Keratinocyte (primary cell): ENCODE measurements around the gene PAX7. TPM values are rescaled to one million over a fixed set of nuclear protein-coding genes. Genes with fewer than 3 reads are reported as not detected.

Source experiments
- DNase-seq: peaks from one replicate; pipeline ENCODE4 v3.0.0-alpha.2; 2011; ENCODE audit warnings: low read depth, missing footprints, low spot score
- FAIRE-seq: peaks from 2 replicates; lab custom pipeline; 2011; peaks lifted over from hg19 to GRCh38; lab: Jason Lieb, UNC
- H2AFZ ChIP-seq: 2 replicates; pipeline ENCODE4 v1.6.0; 2012; ENCODE audit warnings: low read length, control low read depth, inconsistent platforms; ENCODE audit not compliant: control insufficient read depth
- H3K27ac ChIP-seq: 2 replicates; pipeline ENCODE4 v1.5.1; 2011; ENCODE audit warnings: low read length; ENCODE audit not compliant: control insufficient read depth, insufficient read depth
- H3K27me3 ChIP-seq: 3 replicates; pipeline ENCODE4 v1.6.0; 2011; ENCODE audit warnings: low read length; ENCODE audit not compliant: control insufficient read depth, insufficient read depth; ENCODE audit errors: extremely low read depth
- H3K36me3 ChIP-seq, 2 experiments: 2 replicates in 1 of 2; 3 replicates in 1 of 2; pipeline ENCODE4 v1.5.1; 2011; ENCODE audit warnings: low read length in 2 of 2, mild to moderate bottlenecking in 1 of 2; ENCODE audit not compliant: control insufficient read depth in 2 of 2, insufficient read depth in 2 of 2; ENCODE audit errors: extremely low read depth in 1 of 2
- H3K4me1 ChIP-seq: 3 replicates; pipeline ENCODE4 v1.5.1; 2011; ENCODE audit warnings: low read length; ENCODE audit not compliant: control insufficient read depth, insufficient read depth; ENCODE audit errors: extremely low read depth
- H3K4me2 ChIP-seq: 3 replicates; pipeline ENCODE4 v1.6.0; 2011; ENCODE audit warnings: low read depth, low read length; ENCODE audit not compliant: control insufficient read depth, insufficient read depth; ENCODE audit errors: extremely low read depth
- H3K4me3 ChIP-seq, 3 experiments: fragments of 200-600 bp in 1 of 3; sonication (generic) in 1 of 3; 2 replicates in 2 of 3; 3 replicates in 1 of 3; pipeline ENCODE4 v1.5.1; 2011 to 2016; ENCODE audit warnings: low read length in 3 of 3, mild to moderate bottlenecking in 3 of 3, control low read depth in 2 of 3, inconsistent platforms in 1 of 3, low read depth in 1 of 3, mixed read lengths in 1 of 3, mixed run types in 1 of 3, moderate library complexity in 1 of 3; ENCODE audit not compliant: control insufficient read depth in 2 of 3, insufficient read depth in 2 of 3; ENCODE audit errors: extremely low read depth in 1 of 3
- H3K79me2 ChIP-seq: 2 replicates; pipeline ENCODE4 v1.6.0; 2012; ENCODE audit warnings: low read length; ENCODE audit not compliant: control insufficient read depth, insufficient read depth
- H3K9ac ChIP-seq: 3 replicates; pipeline ENCODE4 v1.6.0; 2011; ENCODE audit warnings: low read length; ENCODE audit not compliant: control insufficient read depth, insufficient read depth; ENCODE audit errors: extremely low read depth
- H3K9me1 ChIP-seq: 3 replicates; pipeline ENCODE4 v1.6.0; 2011; ENCODE audit warnings: low read length; ENCODE audit not compliant: control insufficient read depth, insufficient read depth; ENCODE audit errors: extremely low read depth
- H3K9me3 ChIP-seq: 2 replicates; pipeline ENCODE4 v1.5.1; 2012; ENCODE audit warnings: low read depth, low read length; ENCODE audit not compliant: control insufficient read depth
- H4K20me1 ChIP-seq: 3 replicates; pipeline ENCODE4 v1.6.0; 2011; ENCODE audit warnings: low read length; ENCODE audit not compliant: control insufficient read depth, insufficient read depth; ENCODE audit errors: extremely low read depth
- EZH2 ChIP-seq: IDR thresholded peaks from one replicate; pipeline ENCODE4 v1.6.1; 2012; ENCODE audit warnings: inconsistent platforms, mild to moderate bottlenecking, low read length, moderate library complexity
- dilution Hi-C: fragments of 300-500 bp; cut with MboI; formaldehyde crosslinking; loops from one replicate; pipeline ENCODE4 v1.7.0; 2020; ENCODE audit warnings: low sequenced_read_pairs; ENCODE audit not compliant: extremely low pct_ligation_motif_present
- polyA plus RNA-seq, 5 experiments: library from polyadenylated mRNA; depleted of rRNA in 3 of 5; stranded (reverse) in 3 of 5; stranded (forward) in 1 of 5; unstranded in 1 of 5; fragments of >200 nt; gene quantifications; 1 replicate in 1 of 5; 2 replicates in 3 of 5; 3 replicates in 1 of 5; pipeline versions ENCODE4 v1.2.1 to v1.2.3, GENCODE V29; 2011 to 2012; ENCODE audit warnings: missing spikeins in 2 of 5, low read depth in 1 of 5, low replicate concordance in 1 of 5
- TF ChIP-seq, protein P1 (sequence below), 3 experiments: IDR thresholded peaks in 1 of 3; conservative IDR thresholded peaks in 1 of 3; optimal IDR thresholded peaks in 1 of 3; 2 replicates in 2 of 3; 3 replicates in 1 of 3; pipeline versions ENCODE3 to v1.5.1; 2011; ENCODE audit warnings: low read length in 3 of 3, mild to moderate bottlenecking in 3 of 3, moderate library complexity in 2 of 3, control low read depth in 1 of 3, inconsistent platforms in 1 of 3; ENCODE audit not compliant: insufficient read depth in 2 of 3; ENCODE audit errors: extremely low read depth in 1 of 3

The PAX7 gene
- polyA plus RNA-seq, 1 donor (not counting 4 experiments of a cell fraction or from before 2014, with no cell fraction given): not detected

DNA sequence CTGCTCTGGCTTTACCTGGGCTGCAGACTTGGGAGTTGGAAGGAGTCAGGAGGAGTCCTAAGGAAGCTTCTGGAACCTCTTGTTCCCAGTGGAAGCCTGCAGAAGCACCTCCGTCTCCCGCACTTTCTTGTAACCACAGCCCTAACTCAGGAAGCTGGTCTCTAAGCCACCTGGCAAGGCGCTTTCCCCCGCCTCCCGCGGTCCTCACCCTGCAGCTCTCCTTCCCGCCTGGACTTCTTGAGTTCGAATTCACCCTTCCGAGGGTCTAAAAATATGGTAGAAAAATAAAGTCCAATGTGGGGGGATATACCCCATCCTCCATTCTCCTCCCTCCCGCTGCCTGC is 15.1 kb downstream of the PAX7 start:
- no peak overlapping the region for H3K27ac ChIP-seq
- H3K9me3 ChIP-seq: no peaks in the 10 kb centered on the region
- DNase-seq (no peak), FAIRE-seq (no peak)
- peaks cover 9% of the 10 kb centered on the region for H3K4me1 ChIP-seq
- no peak overlapping the region for H2AFZ ChIP-seq
- dilution Hi-C loops: no loop called here
- no peaks in the 10 kb centered on the region for H3K79me2 ChIP-seq
- H3K36me3 ChIP-seq: no peaks in the 10 kb centered on the region
- no peak overlapping the region for H3K4me2 ChIP-seq
- H3K9ac ChIP-seq: no peak overlapping the region
- H3K27me3 ChIP-seq: peaks cover 86% of the 10 kb centered on the region
- peak; percentile 73 for TF ChIP-seq EZH2
- TF ChIP-seq, protein P1, sequence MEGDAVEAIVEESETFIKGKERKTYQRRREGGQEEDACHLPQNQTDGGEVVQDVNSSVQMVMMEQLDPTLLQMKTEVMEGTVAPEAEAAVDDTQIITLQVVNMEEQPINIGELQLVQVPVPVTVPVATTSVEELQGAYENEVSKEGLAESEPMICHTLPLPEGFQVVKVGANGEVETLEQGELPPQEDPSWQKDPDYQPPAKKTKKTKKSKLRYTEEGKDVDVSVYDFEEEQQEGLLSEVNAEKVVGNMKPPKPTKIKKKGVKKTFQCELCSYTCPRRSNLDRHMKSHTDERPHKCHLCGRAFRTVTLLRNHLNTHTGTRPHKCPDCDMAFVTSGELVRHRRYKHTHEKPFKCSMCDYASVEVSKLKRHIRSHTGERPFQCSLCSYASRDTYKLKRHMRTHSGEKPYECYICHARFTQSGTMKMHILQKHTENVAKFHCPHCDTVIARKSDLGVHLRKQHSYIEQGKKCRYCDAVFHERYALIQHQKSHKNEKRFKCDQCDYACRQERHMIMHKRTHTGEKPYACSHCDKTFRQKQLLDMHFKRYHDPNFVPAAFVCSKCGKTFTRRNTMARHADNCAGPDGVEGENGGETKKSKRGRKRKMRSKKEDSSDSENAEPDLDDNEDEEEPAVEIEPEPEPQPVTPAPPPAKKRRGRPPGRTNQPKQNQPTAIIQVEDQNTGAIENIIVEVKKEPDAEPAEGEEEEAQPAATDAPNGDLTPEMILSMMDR (optimal IDR thresholded peaks at IDR 0.05 in 1 of 3, IDR thresholded peaks at IDR 0.05 in 1 of 3, conservative IDR thresholded peaks at IDR 0.05 in 1 of 3; ENCODE audit: extremely low read depth in 1 of 3, insufficient read depth in 2 of 3, low read length in 3 of 3): no peak
- no peaks in the 10 kb centered on the region for H3K9me1 ChIP-seq
- H4K20me1 ChIP-seq: peaks cover 3% of the 10 kb centered on the region
- H3K4me3 ChIP-seq: no peak overlapping the region

DNA sequence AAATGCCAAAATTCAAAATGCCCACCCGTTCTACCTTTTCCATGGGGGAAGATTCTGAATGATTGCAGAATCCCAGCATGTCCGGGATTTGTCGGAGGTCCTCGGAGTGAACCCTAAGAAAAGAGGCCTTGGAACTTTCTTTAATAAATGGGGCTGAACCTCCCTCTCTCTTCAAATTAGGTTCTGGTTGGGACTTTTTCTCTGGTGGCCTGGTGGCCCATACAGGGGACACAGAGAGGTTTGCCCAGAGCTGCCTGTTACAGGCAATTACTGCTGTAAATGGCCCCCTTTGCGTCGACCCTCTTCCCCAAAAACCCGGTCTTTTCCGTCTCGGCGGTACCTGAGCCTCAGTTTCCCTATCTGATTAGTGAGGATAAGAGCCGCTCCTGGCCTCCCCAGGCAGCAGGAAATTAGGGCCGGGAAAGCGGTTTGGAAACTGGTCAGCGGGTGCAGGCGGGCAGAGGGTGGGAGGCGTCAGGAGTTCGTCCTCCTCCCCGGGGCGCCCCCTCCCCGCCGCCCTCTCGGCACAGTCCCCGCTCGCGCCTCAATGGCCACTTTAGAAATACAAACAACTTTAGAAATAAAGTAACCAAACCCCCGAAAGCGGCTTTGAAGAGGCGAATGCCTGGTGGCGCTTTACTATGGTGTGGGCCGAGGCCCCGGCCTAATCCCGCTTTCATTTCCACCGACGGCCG is 15.6 kb downstream of the PAX7 start:
- Histone ChIP-seq H3K27ac (no peak overlapping the region), H3K9ac (no peak overlapping the region), H3K4me2 (peak overlapping the region; percentile 45), H3K4me3 (peak overlapping the region in 1 of 3 experiments; percentile 32), H3K9me1 (no peaks in the 10 kb centered on the region), H3K79me2 (no peaks in the 10 kb centered on the region), H3K4me1 (peaks cover 9% of the 10 kb centered on the region), H2AFZ (no peak overlapping the region), H3K27me3 (peaks cover 83% of the 10 kb centered on the region), H3K36me3 (no peaks in the 10 kb centered on the region), H3K9me3 (no peaks in the 10 kb centered on the region), H4K20me1 (peaks cover 3% of the 10 kb centered on the region)
- DNase-seq: no peak
- no peak for FAIRE-seq
- TF ChIP-seq EZH2: peak; percentile 11
- TF ChIP-seq, protein P1 (optimal IDR thresholded peaks at IDR 0.05 in 1 of 3, IDR thresholded peaks at IDR 0.05 in 1 of 3, conservative IDR thresholded peaks at IDR 0.05 in 1 of 3; ENCODE audit: extremely low read depth in 1 of 3, insufficient read depth in 2 of 3, low read length in 3 of 3): no peak
- dilution Hi-C loops: no loop called here
